ENCODE results near the gene DENND5A. TPM values are rescaled to one million over a fixed set of nuclear protein-coding genes. Genes with fewer than 3 reads are reported as not detected.
"Not testable (repeated sequence)": the region's sequence is repeated elsewhere in the genome, so short reads cannot be mapped to it uniquely, and the experiment has no call there.

The DENND5A gene
- total and polyA plus RNA-seq, 10 donors, result 20.8 to 157 (median 110) TPM

DNA sequence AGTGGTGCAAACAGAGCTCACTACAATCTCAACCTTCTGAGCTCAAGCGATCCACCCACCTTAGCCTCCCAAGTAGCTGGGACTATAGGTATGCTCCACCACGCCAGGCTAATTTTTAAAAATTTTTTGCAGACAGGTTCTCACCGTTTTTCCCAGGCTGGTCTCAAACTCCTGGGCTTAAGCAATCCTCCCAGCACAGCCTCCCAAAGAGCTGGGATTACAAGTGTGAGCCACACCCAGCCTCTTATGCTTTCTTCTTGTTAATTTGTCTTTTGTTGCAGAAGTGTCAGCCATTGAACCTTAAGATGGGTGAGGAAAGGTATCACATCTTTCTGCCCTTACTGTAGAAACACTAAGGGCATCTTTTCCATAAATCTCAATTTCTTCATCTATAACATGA, 34.9 kb downstream of the DENND5A start:
- Histone ChIP-seq H3K27ac (peak overlapping the region in 4 of 8 donors; percentile 75 to 81 (median 79)), H3K36me3 (no peaks in the 10 kb centered on the region), H3K9me3 (peaks cover 0 to 7% (median 0%) of the 10 kb centered on the region in 8 donors), H3K4me3 (no peak overlapping the region), H3K4me1 (peaks cover 12 to 74% (median 34%) of the 10 kb centered on the region in 6 donors), H3K27me3 (replicated peaks in 1 of 7) (no peaks in the 10 kb centered on the region)
- TF ChIP-seq POLR2A (IDR thresholded peaks at IDR 0.05) (no peak), POLR2AphosphoS5 (IDR thresholded peaks at IDR 0.05) (no peak)
- TF ChIP-seq, protein P1, sequence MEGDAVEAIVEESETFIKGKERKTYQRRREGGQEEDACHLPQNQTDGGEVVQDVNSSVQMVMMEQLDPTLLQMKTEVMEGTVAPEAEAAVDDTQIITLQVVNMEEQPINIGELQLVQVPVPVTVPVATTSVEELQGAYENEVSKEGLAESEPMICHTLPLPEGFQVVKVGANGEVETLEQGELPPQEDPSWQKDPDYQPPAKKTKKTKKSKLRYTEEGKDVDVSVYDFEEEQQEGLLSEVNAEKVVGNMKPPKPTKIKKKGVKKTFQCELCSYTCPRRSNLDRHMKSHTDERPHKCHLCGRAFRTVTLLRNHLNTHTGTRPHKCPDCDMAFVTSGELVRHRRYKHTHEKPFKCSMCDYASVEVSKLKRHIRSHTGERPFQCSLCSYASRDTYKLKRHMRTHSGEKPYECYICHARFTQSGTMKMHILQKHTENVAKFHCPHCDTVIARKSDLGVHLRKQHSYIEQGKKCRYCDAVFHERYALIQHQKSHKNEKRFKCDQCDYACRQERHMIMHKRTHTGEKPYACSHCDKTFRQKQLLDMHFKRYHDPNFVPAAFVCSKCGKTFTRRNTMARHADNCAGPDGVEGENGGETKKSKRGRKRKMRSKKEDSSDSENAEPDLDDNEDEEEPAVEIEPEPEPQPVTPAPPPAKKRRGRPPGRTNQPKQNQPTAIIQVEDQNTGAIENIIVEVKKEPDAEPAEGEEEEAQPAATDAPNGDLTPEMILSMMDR (IDR thresholded peaks at IDR 0.05 in 8 of 11, conservative IDR thresholded peaks at IDR 0.05 in 3 of 11), result no peak
- intact Hi-C loops (cut with DNase I; ENCODE audit: low total_unique reads), result no loop called here
- 84 to 90% (median 87%) methylated on average over 3 of the region's 3 CpGs for WGBS, 5 donors
- DNase-seq, result no peak

DNA sequence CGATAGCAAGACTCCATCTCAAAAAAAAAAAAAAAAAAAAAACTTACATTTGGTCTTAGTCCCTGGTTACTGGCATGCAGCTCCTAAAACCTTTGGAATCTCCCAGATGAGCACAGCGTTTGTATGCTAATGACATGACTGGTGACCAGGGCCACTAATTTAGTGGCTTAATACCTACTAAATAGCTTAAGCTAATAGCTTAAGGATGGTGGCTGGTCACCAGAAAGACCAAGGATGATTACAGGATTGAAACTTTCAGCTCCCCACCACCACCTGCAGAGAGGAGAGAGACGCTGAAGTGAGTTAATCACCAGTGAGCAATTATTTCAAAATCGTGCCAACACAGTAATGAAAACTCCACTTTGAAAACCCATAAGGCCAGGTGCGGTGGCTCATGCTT, 37.1 kb downstream of the DENND5A start:
- 82 to 93% (median 90%) methylated on average over 5 of the region's 5 CpGs for WGBS, 5 donors
- TF ChIP-seq POLR2AphosphoS5 (IDR thresholded peaks at IDR 0.05) (no peak), POLR2A (IDR thresholded peaks at IDR 0.05) (no peak)
- TF ChIP-seq, protein P1 (IDR thresholded peaks at IDR 0.05 in 8 of 11, conservative IDR thresholded peaks at IDR 0.05 in 3 of 11), result no peak

DNA sequence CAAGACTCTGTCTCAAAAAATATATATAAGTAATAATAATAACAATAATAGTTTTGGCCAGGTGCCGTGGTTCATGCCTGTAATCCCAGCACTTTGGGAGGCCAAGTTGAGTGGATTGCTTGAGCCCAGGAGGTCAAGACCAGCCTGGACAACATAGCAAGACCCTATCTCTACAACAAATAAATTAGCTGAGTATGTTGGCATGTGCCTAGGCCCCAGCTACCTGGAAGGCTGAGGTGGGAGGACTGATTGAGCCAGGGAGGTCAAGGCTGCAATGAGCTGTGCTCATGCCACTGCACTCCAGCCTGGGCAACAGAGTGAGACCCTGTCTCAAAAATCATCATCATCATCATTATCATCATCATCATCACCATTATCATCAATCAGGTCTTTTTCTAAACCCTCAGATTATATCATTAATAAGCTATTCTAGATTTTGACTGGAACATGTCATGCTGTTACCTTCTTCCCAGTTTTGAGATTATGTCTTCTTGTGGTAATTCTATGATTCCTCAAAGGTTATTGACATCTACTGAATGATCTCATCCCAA, 39.3 kb downstream of the DENND5A start:
- intact Hi-C loops (cut with DNase I; ENCODE audit: low total_unique reads), result no loop called here
- Histone ChIP-seq H3K36me3 (no peaks in the 10 kb centered on the region), H3K27me3 (replicated peaks in 1 of 7) (no peaks in the 10 kb centered on the region), H3K4me3 (no peak overlapping the region), H3K27ac (no peak overlapping the region), H3K9me3 (no peaks in the 10 kb centered on the region), H3K4me1 (peaks cover 3 to 75% (median 18%) of the 10 kb centered on the region in 6 donors)
- DNase-seq, result no peak
- TF ChIP-seq POLR2A (IDR thresholded peaks at IDR 0.05), result no peak
- TF ChIP-seq, protein P1 (IDR thresholded peaks at IDR 0.05 in 8 of 11, conservative IDR thresholded peaks at IDR 0.05 in 3 of 11), result no peak
- TF ChIP-seq POLR2AphosphoS5 (IDR thresholded peaks at IDR 0.05), result no peak
- 91 to 100% (median 96%) methylated on average over 1 of the region's 1 CpG for WGBS, 5 donors

More for the DNA sequence above, 37.1 kb downstream of the DENND5A start:
- Histone ChIP-seq H3K9me3 (no peaks in the 10 kb centered on the region), H3K4me1 (peaks cover 12 to 85% (median 35%) of the 10 kb centered on the region in 6 donors), H3K36me3 (no peaks in the 10 kb centered on the region), H3K4me3 (no peak overlapping the region), H3K27ac (no peak overlapping the region), H3K27me3 (replicated peaks in 1 of 7) (no peaks in the 10 kb centered on the region)
- DNase-seq, result no peak
- intact Hi-C loops (cut with DNase I; ENCODE audit: low total_unique reads), result no loop called here

DNA sequence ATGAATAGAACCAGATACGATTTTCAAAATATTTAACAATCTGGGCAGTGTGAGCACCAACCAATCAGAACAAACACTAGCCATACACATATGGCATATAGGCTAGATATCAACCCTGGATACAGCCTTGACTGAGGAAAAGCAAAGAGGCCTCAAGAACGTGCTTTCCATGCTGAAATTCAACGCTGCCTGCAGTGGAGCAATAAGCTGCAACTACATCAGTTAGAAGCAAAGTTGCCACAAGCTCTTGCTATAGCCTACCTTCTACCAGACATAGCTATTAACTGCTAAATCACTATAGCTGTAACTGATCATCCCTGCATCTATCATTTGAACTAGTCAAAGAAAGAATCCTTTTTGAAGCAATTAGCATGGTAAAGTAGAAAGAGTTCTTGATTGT, 42.5 kb downstream of the DENND5A start:
- intact Hi-C loops (cut with DNase I; ENCODE audit: low total_unique reads), result no loop called here
- no peak overlapping the region for H3K4me3 ChIP-seq
- no peaks in the 10 kb centered on the region for H3K9me3 ChIP-seq
- no peaks in the 10 kb centered on the region for H3K27me3 ChIP-seq (replicated peaks in 1 of 7)
- no peaks in the 10 kb centered on the region for H3K36me3 ChIP-seq
- peaks cover 0 to 72% (median 14%) of the 10 kb centered on the region in 6 donors for H3K4me1 ChIP-seq
- DNase-seq, result no peak
- TF ChIP-seq POLR2AphosphoS5 (IDR thresholded peaks at IDR 0.05), result no peak
- no peak for TF ChIP-seq POLR2A (IDR thresholded peaks at IDR 0.05)
- TF ChIP-seq, protein P1 (IDR thresholded peaks at IDR 0.05 in 8 of 11, conservative IDR thresholded peaks at IDR 0.05 in 3 of 11), result no peak
- 40 to 83% (median 66%) methylated on average over 3 of the region's 3 CpGs for WGBS, 5 donors
- no peak overlapping the region for H3K27ac ChIP-seq

DNA sequence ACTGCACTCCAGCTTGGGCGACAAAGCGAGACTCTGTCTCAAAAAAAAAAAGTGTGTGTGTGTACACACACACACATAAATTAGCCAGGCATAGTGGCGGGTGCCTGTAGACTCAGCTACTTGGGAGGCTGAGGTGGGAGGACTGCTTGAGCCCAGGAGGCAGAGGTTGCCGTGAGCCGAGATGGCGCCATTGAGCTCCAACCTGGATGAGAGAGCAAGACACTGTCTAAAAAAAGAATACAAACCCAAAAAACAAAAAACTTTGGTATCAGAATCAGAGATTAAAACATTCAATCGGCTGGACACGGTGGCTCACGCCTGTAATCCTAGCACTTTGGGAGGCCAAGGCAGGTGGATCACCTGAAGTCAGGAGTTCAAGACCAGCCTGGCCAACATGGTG, 44.3 kb downstream of the DENND5A start:
- WGBS, 5 donors, result 94 to 99% (median 97%) methylated on average over 9 of the region's 9 CpGs
- DNase-seq; H3K4me3 ChIP-seq; H3K27ac ChIP-seq; intact Hi-C loops (cut with DNase I; ENCODE audit: low total_unique reads); H3K36me3 ChIP-seq; H3K9me3 ChIP-seq; H3K27me3 ChIP-seq (replicated peaks in 1 of 7): not testable (repeated sequence)
- H3K4me1 ChIP-seq, result peaks cover 0 to 65% (median 8%) of the 10 kb centered on the region in 6 donors
